ENCODE measurements around the gene NTM. TPM values are rescaled to one million over a fixed set of nuclear protein-coding genes. Genes with fewer than 3 reads are reported as not detected.

NTM gene
- total RNA-seq, 1 donor = 52.2 TPM

GRCh38 chr11:132352497-132352896 is 982.1 kb downstream of the NTM start:
- TF ChIP-seq, protein P1, sequence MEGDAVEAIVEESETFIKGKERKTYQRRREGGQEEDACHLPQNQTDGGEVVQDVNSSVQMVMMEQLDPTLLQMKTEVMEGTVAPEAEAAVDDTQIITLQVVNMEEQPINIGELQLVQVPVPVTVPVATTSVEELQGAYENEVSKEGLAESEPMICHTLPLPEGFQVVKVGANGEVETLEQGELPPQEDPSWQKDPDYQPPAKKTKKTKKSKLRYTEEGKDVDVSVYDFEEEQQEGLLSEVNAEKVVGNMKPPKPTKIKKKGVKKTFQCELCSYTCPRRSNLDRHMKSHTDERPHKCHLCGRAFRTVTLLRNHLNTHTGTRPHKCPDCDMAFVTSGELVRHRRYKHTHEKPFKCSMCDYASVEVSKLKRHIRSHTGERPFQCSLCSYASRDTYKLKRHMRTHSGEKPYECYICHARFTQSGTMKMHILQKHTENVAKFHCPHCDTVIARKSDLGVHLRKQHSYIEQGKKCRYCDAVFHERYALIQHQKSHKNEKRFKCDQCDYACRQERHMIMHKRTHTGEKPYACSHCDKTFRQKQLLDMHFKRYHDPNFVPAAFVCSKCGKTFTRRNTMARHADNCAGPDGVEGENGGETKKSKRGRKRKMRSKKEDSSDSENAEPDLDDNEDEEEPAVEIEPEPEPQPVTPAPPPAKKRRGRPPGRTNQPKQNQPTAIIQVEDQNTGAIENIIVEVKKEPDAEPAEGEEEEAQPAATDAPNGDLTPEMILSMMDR (IDR thresholded peaks at IDR 0.05; ENCODE audit: insufficient read depth, low read length) = no peak
- no peak for DNase-seq (ENCODE audit: low read depth)
- H3K4me3 ChIP-seq (ENCODE audit: low read depth, low read length) = no peak overlapping the region

DNA sequence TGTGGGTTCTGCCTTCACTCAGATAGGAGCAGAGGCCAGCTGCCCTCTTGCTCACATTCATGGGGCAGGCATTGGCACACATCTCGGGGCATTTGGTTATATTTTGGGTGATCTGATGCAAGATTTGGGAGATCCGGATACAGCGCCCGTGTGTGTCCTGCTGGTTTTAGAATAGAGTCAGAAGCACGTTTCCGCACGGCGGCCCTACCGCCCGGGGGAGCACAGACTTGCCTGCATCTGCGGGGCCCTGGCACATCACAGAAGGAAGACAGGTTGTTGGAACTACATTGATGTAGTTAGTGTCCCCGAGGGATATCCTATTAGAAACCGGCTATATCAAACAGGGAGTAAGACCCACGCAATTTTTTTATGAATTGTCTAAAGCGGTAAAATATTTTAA is 982.8 kb downstream of the NTM start:
- H3K4me3 ChIP-seq (ENCODE audit: low read depth, low read length) = no peak overlapping the region
- DNase-seq (ENCODE audit: low read depth) = no peak
- TF ChIP-seq, protein P1 (IDR thresholded peaks at IDR 0.05; ENCODE audit: insufficient read depth, low read length) = no peak

GRCh38 chr11:132357811-132358572 is 987.6 kb downstream of the NTM start:
- DNase-seq (ENCODE audit: low read depth) = no peak
- TF ChIP-seq, protein P1 (IDR thresholded peaks at IDR 0.05; ENCODE audit: insufficient read depth, low read length) = no peak
- H3K4me3 ChIP-seq (ENCODE audit: low read depth, low read length) = no peak overlapping the region

DNA sequence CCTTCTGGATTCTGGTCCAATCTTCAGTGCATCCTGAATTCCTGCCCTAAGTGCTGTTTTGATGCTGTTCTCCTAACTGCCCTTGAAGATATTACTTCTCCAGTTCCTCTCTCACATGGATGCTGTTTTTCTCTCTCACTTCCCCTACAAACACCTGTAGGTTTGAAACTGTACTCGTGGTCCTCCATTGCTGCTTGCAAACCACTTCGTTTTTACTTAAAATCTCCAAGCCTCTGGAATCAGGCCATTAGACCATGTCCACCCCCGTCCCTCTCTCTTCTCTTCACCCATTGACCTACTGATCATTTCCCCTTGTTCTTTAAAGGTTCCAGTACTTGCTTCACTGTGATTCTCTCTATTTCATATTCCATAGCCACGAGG is 988.1 kb downstream of the NTM start:
- H3K4me3 ChIP-seq (ENCODE audit: low read depth, low read length) = no peak overlapping the region
- TF ChIP-seq, protein P1 (IDR thresholded peaks at IDR 0.05; ENCODE audit: insufficient read depth, low read length) = no peak
- DNase-seq (ENCODE audit: low read depth) = no peak

- DNase-seq (ENCODE audit: low read depth) = no peak
- TF ChIP-seq, protein P1 (IDR thresholded peaks at IDR 0.05; ENCODE audit: insufficient read depth, low read length) = no peak
Measured at GRCh38 chr11:132361011-132361550, 990.7 kb downstream of the NTM start.

GRCh38 chr11:132365650-132366049 is 995.2 kb downstream of the NTM start:
- DNase-seq (ENCODE audit: low read depth) = no peak
- no peak overlapping the region for H3K4me3 ChIP-seq (ENCODE audit: low read depth, low read length)
- TF ChIP-seq, protein P1 (IDR thresholded peaks at IDR 0.05; ENCODE audit: insufficient read depth, low read length) = no peak

More at GRCh38 chr11:132361011-132361550, 990.7 kb downstream of the NTM start:
- H3K4me3 ChIP-seq (ENCODE audit: low read depth, low read length) = no peak overlapping the region

Measured in fibroblast of the aortic adventitia (primary cell).